GM12872 (cell line): ENCODE results near the gene MOSPD2.

Source experiments
- TF ChIP-seq, protein P1 (sequence below): IDR thresholded peaks from 3 replicates; pipeline ENCODE4 v1.5.1; 2011; ENCODE audit warnings: low read depth, mild to moderate bottlenecking, low read length, moderate library complexity; ENCODE audit not compliant: insufficient read depth

MOSPD2 gene

DNA sequence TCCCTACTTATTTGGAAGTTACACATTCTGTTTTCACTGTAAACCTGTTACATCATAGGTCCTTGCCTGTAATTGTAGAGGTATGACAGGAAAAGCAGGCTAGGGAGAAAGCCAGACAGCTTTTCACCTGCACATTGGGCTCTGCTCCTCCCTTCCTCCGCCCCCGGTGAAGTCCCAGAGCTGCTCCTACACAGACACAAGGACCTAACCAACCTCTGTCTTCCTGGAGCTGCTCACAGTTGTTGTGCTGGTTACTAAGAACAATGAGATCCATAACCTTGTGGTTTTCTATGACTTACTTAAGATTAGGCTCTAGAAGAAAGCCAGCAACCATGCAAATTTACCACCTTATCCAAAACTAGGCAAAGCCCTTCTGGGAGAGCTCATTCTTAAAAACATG lies 40.0 kb downstream of the MOSPD2 start:
- TF ChIP-seq, protein P1, sequence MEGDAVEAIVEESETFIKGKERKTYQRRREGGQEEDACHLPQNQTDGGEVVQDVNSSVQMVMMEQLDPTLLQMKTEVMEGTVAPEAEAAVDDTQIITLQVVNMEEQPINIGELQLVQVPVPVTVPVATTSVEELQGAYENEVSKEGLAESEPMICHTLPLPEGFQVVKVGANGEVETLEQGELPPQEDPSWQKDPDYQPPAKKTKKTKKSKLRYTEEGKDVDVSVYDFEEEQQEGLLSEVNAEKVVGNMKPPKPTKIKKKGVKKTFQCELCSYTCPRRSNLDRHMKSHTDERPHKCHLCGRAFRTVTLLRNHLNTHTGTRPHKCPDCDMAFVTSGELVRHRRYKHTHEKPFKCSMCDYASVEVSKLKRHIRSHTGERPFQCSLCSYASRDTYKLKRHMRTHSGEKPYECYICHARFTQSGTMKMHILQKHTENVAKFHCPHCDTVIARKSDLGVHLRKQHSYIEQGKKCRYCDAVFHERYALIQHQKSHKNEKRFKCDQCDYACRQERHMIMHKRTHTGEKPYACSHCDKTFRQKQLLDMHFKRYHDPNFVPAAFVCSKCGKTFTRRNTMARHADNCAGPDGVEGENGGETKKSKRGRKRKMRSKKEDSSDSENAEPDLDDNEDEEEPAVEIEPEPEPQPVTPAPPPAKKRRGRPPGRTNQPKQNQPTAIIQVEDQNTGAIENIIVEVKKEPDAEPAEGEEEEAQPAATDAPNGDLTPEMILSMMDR, result no peak

DNA sequence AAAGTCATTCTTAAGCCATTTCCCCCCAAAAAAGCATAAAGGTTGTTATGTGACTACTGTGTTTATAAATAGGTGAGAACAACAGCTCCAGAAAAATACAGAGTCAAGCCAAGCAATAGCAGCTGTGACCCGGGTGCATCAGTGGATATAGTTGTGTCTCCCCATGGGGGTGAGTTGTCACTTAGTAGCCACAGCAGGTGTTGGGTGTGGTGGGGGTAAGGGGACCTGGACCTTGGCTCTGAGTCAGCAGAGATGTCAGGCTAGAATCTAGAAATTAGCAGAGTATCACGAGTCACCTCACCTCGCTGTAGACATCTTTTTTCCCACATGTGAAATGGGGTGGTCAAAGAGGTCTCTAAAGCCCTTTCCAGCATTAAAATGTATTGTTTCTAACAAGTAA lies 42.4 kb downstream of the MOSPD2 start:
- TF ChIP-seq, protein P1, result no peak

DNA sequence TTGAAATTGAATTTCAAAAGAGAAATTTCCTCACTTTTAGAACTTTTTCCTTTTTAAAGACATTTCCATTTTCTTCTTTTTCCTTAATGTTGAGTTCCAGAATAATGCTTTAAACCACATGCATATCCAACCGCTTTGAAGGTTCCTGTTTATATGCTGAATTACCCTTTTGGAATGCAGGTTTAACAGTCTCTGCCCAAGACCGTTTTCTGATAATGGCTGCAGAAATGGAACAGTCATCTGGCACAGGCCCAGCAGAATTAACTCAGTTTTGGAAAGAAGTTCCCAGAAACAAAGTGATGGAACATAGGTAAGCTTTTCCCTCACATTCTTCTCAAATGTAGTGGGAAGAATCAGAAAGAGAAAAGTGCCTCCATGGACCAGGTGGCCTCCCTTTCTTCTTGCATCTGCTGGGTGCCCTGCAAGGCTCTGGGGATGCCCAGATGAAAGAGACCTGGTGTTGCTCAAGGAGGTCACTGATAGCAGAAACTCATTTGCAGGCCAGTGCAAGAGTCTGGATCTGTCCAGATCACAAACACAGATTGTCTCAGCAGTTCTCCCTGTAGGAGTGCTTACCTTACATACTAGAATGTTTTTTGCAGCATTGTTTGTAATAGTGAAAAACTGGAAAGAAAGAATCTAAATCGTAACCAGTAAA lies 42.9 kb downstream of the MOSPD2 start:
- TF ChIP-seq, protein P1, result no peak

DNA sequence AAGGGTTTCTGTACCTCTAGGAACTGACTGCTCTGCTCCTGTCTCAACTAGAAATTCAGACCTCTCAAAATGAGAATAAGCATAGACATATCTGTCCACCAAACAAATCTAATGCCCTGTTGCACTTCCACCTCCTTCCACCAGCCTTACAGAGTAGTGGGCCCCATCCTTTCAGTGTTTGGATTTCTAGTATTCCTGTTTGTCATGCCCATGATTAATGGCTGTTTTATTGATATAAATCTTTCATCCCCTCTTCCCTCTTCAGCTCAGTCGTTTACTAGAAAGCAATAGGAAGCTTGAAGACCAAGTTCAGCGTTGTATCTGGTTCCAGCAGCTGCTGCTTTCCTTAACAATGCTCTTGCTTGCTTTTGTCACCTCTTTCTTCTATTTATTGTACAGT lies 46.2 kb downstream of the MOSPD2 start:
- TF ChIP-seq, protein P1, result no peak

DNA sequence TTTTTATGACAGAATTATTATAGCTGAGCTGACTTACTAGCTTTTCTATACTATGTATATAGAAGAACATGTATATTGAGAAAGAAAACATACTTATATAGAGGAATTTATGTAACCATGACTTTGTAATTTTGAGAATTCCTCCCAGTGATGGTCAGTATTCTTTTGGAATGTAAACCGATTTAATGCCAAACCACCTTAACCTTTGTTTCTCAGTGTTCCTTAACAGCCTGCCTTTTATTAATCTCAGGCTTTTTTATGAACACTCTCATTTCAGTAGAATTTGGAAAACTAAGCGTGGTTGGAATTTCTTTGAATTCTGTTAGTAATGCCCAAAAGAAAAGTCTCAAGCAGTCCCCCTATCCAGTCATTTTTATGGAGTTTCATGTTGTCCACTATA lies 47.0 kb downstream of the MOSPD2 start:
- TF ChIP-seq, protein P1, result no peak

DNA sequence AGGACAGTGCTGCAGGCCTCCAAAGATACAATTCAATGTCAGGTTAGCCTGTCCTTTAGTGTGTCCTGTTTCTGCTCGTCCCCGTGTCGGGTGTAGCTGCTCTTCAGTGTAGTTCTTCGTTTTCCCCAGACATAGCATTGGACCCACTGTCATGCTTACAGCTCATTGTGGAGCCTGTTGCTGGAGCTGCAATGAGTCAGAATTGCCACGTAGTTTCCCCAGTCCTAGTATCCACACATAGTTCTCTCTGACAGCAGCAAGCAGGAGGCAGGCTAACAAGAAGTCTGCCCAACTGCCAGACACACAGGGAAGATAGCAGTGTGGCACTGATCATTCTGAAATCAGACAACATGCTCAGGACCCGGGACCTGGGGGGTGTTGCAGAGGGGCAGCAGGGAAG lies 49.2 kb downstream of the MOSPD2 start:
- TF ChIP-seq, protein P1, result no peak

DNA sequence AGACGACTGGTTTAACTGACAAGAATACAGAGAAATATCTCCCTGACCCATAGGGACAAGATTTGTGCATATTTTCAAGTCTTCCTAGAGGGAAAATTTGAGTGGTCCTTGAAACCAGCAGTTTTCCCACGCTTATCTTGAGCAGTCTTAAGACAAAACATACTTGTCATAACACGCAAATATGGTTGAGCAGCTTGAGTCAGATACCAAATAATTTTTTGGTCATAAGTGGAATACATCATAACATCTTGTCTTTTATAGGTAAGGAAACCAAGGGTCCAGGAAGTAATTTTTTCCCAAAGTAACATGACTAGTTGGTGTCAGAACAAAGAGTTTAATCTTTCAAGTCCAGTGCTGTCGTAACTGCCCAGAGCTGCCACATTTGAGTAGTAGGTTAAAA lies 50.5 kb downstream of the MOSPD2 start:
- TF ChIP-seq, protein P1, result no peak
